Left colon (tissue), 2 donors: Measurements from ENCODE around the gene GDI2. TPM values are rescaled to one million over a fixed set of nuclear protein-coding genes. Genes with fewer than 3 reads are reported as not detected.

ENCODE experiments used
- ATAC-seq: fragments of 200-7000 bp; cut with Tn5 transposase; one replicate; pipeline ENCODE4 v1.9.1; 2020; ENCODE audit warnings: mild to moderate bottlenecking, moderate library complexity
- DNase-seq, 2 donors: peaks; one replicate each; pipeline ENCODE4 v3.0.0-alpha.2; 2020
- intact Hi-C, 2 donors: fragments of 100-400 bp; cut with DNase I in 1 of 2; cut with micrococcal nuclease in 1 of 2; formaldehyde crosslinking; loops; one replicate each; pipeline versions ENCODE4 v1.11.2 to v1.14.0; 2022; cut with DNase I, micrococcal nuclease
- total RNA-seq, 2 donors: library from RNA; stranded (reverse); fragmentation: NEBNext Ultra II Directional; extraction: Animal tissue kit (Norgen Biotek cat#: 25700); gene quantifications; one replicate each; pipeline ENCODE4 v1.2.1, GENCODE V29; 2021
- donor health status: DM: no; HTN: no; CAD: no.
- donor health status: DM: yes; HTN: yes; CAD: no.

GDI2 gene
- total RNA-seq, 2 donors from 2014 or later: 211 to 218 TPM

DNA sequence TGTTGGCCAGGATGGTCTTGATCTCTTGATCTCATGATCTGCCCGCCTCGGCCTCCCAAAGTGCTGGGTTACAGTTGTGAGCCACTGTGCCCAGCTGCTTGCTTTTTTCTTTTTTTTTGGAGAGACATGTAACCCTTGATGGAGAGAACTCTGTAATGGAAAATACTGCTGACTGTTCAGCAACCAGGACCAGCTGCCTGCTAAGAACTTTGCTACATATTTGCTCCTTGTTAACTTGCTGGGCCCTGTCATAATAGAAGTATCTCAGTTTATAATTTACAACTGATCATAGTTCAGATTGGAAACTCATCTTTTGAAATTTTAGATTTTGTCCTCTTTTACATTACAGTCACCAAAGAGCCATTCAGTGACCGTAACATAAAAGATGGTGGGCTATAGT lies 93.7 kb downstream of the GDI2 start:
- intact Hi-C loops: no loop called here
- ATAC-seq (no peak), DNase-seq (no peak)

Other genes starting within 250 kb of the GDI2 start
- 10 to 100 TPM; 50.7 to 56.3 TPM for gene ASB13, start 146.8 kb downstream of the GDI2 start, total RNA-seq
- 10 to 100 TPM; 43.1 to 53.2 TPM for gene TASOR2, start 128.6 kb downstream of the GDI2 start, total RNA-seq
- 1 to 10 TPM; 6.7 to 7.1 TPM for gene ANKRD16, start 76.5 kb upstream of the GDI2 start, total RNA-seq
- gene FBH1, start 76.8 kb upstream of the GDI2 start, total RNA-seq: 10 to 100 TPM; 75.3 to 89.7 TPM
- gene IL15RA, start 164.1 kb upstream of the GDI2 start, total RNA-seq: 10 to 100 TPM; 15.4 to 19.6 TPM
- 1 to 10 TPM in 1 of 2 donors, under 1 TPM in 1; 0.61 to 1.8 TPM for gene IL2RA, start 248.9 kb upstream of the GDI2 start, total RNA-seq